ENCODE results near the gene TECPR2.
"Not testable (repeated sequence)": the region's sequence is repeated elsewhere in the genome, so short reads cannot be mapped to it uniquely, and the experiment has no call there.

Gene TECPR2

GRCh38 chr14:102508774-102509745 is 146.3 kb downstream of the TECPR2 start:
- Histone ChIP-seq H3K36me3 (ENCODE audit: insufficient read depth, low read length) (no peaks in the 10 kb centered on the region; the same call in 1 of the 2 replicates), H3K4me1 (ENCODE audit: insufficient read depth, low read length) (peaks cover 8% of the 10 kb centered on the region; the same call in 1 of the 2 replicates), H3K9ac (ENCODE audit: low read depth, low read length) (peak overlapping the region; percentile 79), H3K9me3 (ENCODE audit: control insufficient read depth, insufficient read depth, low read length) (no peaks in the 10 kb centered on the region)

- H3K36me3 ChIP-seq (ENCODE audit: insufficient read depth, low read length): no peaks in the 10 kb centered on the region; the same call in 1 of the 2 replicates
- peaks cover 8% of the 10 kb centered on the region; the same call in 1 of the 2 replicates for H3K4me1 ChIP-seq (ENCODE audit: insufficient read depth, low read length)
- H3K9ac ChIP-seq (ENCODE audit: low read depth, low read length): peak within 1 kb of the TSS; percentile 79
- H3K9me3 ChIP-seq (ENCODE audit: control insufficient read depth, insufficient read depth, low read length): no peaks in the 10 kb centered on the region
Observed at GRCh38 chr14:102509746-102510615, 147.2 kb downstream of the TECPR2 start, which contains the start of gene ANKRD9. ANKRD9 (minus strand) TSS chr14:102509776; CDS start chr14:102507889, 1,887 bp downstream.

GRCh38 chr14:102510616-102511520 is 148.1 kb downstream of the TECPR2 start:
- no peaks in the 10 kb centered on the region for H3K9me3 ChIP-seq (ENCODE audit: control insufficient read depth, insufficient read depth, low read length)
- H3K36me3 ChIP-seq (ENCODE audit: insufficient read depth, low read length): no peaks in the 10 kb centered on the region; the same call in 1 of the 2 replicates
- peak overlapping the region; percentile 61; the same call in 1 of the 2 replicates for H3K9ac ChIP-seq (ENCODE audit: low read depth, low read length)
- peaks cover 8% of the 10 kb centered on the region; the same call in 1 of the 2 replicates for H3K4me1 ChIP-seq (ENCODE audit: insufficient read depth, low read length)

- Histone ChIP-seq H3K9ac (ENCODE audit: low read depth, low read length) (no peak overlapping the region), H3K36me3 (ENCODE audit: insufficient read depth, low read length) (no peaks in the 10 kb centered on the region; the same call in 1 of the 2 replicates), H3K9me3 (ENCODE audit: control insufficient read depth, insufficient read depth, low read length) (no peaks in the 10 kb centered on the region), H3K4me1 (ENCODE audit: insufficient read depth, low read length) (peaks cover 8% of the 10 kb centered on the region; the same call in 1 of the 2 replicates)
Observed at GRCh38 chr14:102511538-102511937, 148.8 kb downstream of the TECPR2 start.

GRCh38 chr14:102512793-102513300 is 150.1 kb downstream of the TECPR2 start:
- Histone ChIP-seq H3K9ac (ENCODE audit: low read depth, low read length) (no peak overlapping the region), H3K4me1 (ENCODE audit: insufficient read depth, low read length) (peaks cover 8% of the 10 kb centered on the region; the same call in 1 of the 2 replicates), H3K9me3 (ENCODE audit: control insufficient read depth, insufficient read depth, low read length) (no peaks in the 10 kb centered on the region), H3K36me3 (ENCODE audit: insufficient read depth, low read length) (no peaks in the 10 kb centered on the region; the same call in 1 of the 2 replicates)

- Histone ChIP-seq H3K36me3 (ENCODE audit: insufficient read depth, low read length) (no peaks in the 10 kb centered on the region), H3K4me1 (ENCODE audit: insufficient read depth, low read length) (peaks cover 8% of the 10 kb centered on the region; the same call in 1 of the 2 replicates), H3K9ac (ENCODE audit: low read depth, low read length) (no peak overlapping the region), H3K9me3 (ENCODE audit: control insufficient read depth, insufficient read depth, low read length) (no peaks in the 10 kb centered on the region)
Observed at GRCh38 chr14:102513899-102514772, 151.4 kb downstream of the TECPR2 start.

- H3K36me3 ChIP-seq (ENCODE audit: insufficient read depth, low read length): no peaks in the 10 kb centered on the region
- H3K9me3 ChIP-seq (ENCODE audit: control insufficient read depth, insufficient read depth, low read length): no peaks in the 10 kb centered on the region
- H3K4me1 ChIP-seq (ENCODE audit: insufficient read depth, low read length): peaks cover 8% of the 10 kb centered on the region; the same call in 1 of the 2 replicates
- no peak overlapping the region for H3K9ac ChIP-seq (ENCODE audit: low read depth, low read length)
Observed at GRCh38 chr14:102514987-102515733, 152.4 kb downstream of the TECPR2 start.

GRCh38 chr14:102516531-102517391 is 154.0 kb downstream of the TECPR2 start:
- no peaks in the 10 kb centered on the region for H3K36me3 ChIP-seq (ENCODE audit: insufficient read depth, low read length)
- no peaks in the 10 kb centered on the region for H3K4me1 ChIP-seq (ENCODE audit: insufficient read depth, low read length)
- no peaks in the 10 kb centered on the region for H3K9me3 ChIP-seq (ENCODE audit: control insufficient read depth, insufficient read depth, low read length)
- peak overlapping the region; percentile 89 for H3K9ac ChIP-seq (ENCODE audit: low read depth, low read length)

GRCh38 chr14:102517392-102518062 is 154.8 kb downstream of the TECPR2 start:
- Histone ChIP-seq H3K9me3 (ENCODE audit: control insufficient read depth, insufficient read depth, low read length) (no peaks in the 10 kb centered on the region), H3K36me3 (ENCODE audit: insufficient read depth, low read length) (no peaks in the 10 kb centered on the region), H3K9ac (ENCODE audit: low read depth, low read length) (peak overlapping the region; percentile 89), H3K4me1 (ENCODE audit: insufficient read depth, low read length) (no peaks in the 10 kb centered on the region)

GRCh38 chr14:102518063-102518648 is 155.4 kb downstream of the TECPR2 start:
- Histone ChIP-seq H3K4me1 (ENCODE audit: insufficient read depth, low read length) (0 out of 2 replicates have a peak, but pooled peaks cover 2% of the 10 kb centered on the region), H3K9me3 (ENCODE audit: control insufficient read depth, insufficient read depth, low read length) (no peaks in the 10 kb centered on the region), H3K36me3 (ENCODE audit: insufficient read depth, low read length) (no peaks in the 10 kb centered on the region), H3K9ac (ENCODE audit: low read depth, low read length) (no peak overlapping the region)

GRCh38 chr14:102519709-102520108 is 157.0 kb downstream of the TECPR2 start:
- H3K4me1 ChIP-seq (ENCODE audit: insufficient read depth, low read length): not testable (repeated sequence)

More at GRCh38 chr14:102519709-102520108, 157.0 kb downstream of the TECPR2 start:
- not testable (repeated sequence) for H3K9ac ChIP-seq (ENCODE audit: low read depth, low read length); H3K9me3 ChIP-seq (ENCODE audit: control insufficient read depth, insufficient read depth, low read length); H3K36me3 ChIP-seq (ENCODE audit: insufficient read depth, low read length)
